ENCODE results near the gene NAGK. TPM values are rescaled to one million over a fixed set of nuclear protein-coding genes. Genes with fewer than 3 reads are reported as not detected.

NAGK gene
- total and polyA plus RNA-seq, 2 experiments from 2014 or later, result 47.0 to 55.6 TPM

GRCh38 chr2:71120195-71120594, 51.7 kb downstream of the NAGK start:
- TF ChIP-seq CREB1 (CRISPR knock-in tag; IDR thresholded peaks at IDR 0.05; ENCODE audit: low read depth) (no peak), ZNF114 (CRISPR knock-in tag; IDR thresholded peaks at IDR 0.05) (no peak), EZH2phosphoT487 (IDR thresholded peaks at IDR 0.05; ENCODE audit: unreplicated experiment) (no peak), REST (IDR thresholded peaks at IDR 0.05; ENCODE audit: unreplicated experiment) (no peak), ZNF462 (CRISPR knock-in tag; IDR thresholded peaks at IDR 0.05) (no peak), POLR2AphosphoS5 (IDR thresholded peaks at IDR 0.05; ENCODE audit: low read depth) (no peak), STAT1 (IDR thresholded peaks at IDR 0.05; ENCODE audit: unreplicated experiment) (no peak), NANOG (IDR thresholded peaks at IDR 0.05; ENCODE audit: borderline replicate concordance) (no peak), JUNB (IDR thresholded peaks at IDR 0.05; ENCODE audit: unreplicated experiment) (no peak), ZNF331 (CRISPR knock-in tag; IDR thresholded peaks at IDR 0.05; ENCODE audit: low read depth) (no peak), EZH2 (IDR thresholded peaks at IDR 0.05; ENCODE audit: low read depth, unreplicated experiment) (no peak)
- TF ChIP-seq, protein P1, sequence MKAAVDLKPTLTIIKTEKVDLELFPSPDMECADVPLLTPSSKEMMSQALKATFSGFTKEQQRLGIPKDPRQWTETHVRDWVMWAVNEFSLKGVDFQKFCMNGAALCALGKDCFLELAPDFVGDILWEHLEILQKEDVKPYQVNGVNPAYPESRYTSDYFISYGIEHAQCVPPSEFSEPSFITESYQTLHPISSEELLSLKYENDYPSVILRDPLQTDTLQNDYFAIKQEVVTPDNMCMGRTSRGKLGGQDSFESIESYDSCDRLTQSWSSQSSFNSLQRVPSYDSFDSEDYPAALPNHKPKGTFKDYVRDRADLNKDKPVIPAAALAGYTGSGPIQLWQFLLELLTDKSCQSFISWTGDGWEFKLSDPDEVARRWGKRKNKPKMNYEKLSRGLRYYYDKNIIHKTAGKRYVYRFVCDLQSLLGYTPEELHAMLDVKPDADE (IDR thresholded peaks at IDR 0.05), result no peak
- TF ChIP-seq, protein P2, sequence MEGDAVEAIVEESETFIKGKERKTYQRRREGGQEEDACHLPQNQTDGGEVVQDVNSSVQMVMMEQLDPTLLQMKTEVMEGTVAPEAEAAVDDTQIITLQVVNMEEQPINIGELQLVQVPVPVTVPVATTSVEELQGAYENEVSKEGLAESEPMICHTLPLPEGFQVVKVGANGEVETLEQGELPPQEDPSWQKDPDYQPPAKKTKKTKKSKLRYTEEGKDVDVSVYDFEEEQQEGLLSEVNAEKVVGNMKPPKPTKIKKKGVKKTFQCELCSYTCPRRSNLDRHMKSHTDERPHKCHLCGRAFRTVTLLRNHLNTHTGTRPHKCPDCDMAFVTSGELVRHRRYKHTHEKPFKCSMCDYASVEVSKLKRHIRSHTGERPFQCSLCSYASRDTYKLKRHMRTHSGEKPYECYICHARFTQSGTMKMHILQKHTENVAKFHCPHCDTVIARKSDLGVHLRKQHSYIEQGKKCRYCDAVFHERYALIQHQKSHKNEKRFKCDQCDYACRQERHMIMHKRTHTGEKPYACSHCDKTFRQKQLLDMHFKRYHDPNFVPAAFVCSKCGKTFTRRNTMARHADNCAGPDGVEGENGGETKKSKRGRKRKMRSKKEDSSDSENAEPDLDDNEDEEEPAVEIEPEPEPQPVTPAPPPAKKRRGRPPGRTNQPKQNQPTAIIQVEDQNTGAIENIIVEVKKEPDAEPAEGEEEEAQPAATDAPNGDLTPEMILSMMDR (conservative IDR thresholded peaks at IDR 0.05; ENCODE audit: low read depth in 2 of 2), result no peak
- Histone ChIP-seq H3F3A (replicated peaks; ENCODE audit: low read depth) (no peaks in the 10 kb centered on the region), H3K4me1 (ENCODE audit: insufficient read depth) (no peaks in the 10 kb centered on the region), H3K79me2 (replicated peaks; ENCODE audit: insufficient read depth) (no peaks in the 10 kb centered on the region), H2AFZ (no peak overlapping the region), H3K9me2 (ENCODE audit: insufficient read depth) (no peaks in the 10 kb centered on the region), H3K36me3 (ENCODE audit: insufficient read depth) (peaks cover 20% of the 10 kb centered on the region), H3K4me2 (no peak overlapping the region), H3K27me3 (ENCODE audit: insufficient read depth) (no peaks in the 10 kb centered on the region), H3K4me3 (no peak overlapping the region), H3K27ac (ENCODE audit: low read depth) (no peak overlapping the region), H4K20me1 (replicated peaks; ENCODE audit: insufficient read depth) (peaks cover 6% of the 10 kb centered on the region; the same call in 1 of the 2 replicates)
- no peak for ATAC-seq
- peaks cover 28% of the 10 kb centered on the region for H3K36me3 Mint-ChIP-seq (ENCODE audit: low read depth)
- no peak overlapping the region for H3K4me3 Mint-ChIP-seq
- H3K27me3 Mint-ChIP-seq (ENCODE audit: insufficient read depth, low read depth, poor library complexity), result peaks cover 5% of the 10 kb centered on the region
- DNase-seq (ENCODE audit: low spot score), result no peak
- peak overlapping the region; percentile 35; the same call in 1 of the 2 replicates for H3K27ac Mint-ChIP-seq
- no peaks in the 10 kb centered on the region for H3K4me1 Mint-ChIP-seq
- no peaks in the 10 kb centered on the region for H3K9me3 Mint-ChIP-seq

Measured in GM23338 (cell line).